Neutrophil (primary cell): Measurements from ENCODE around the gene GNPTG.

Experiments
- H3K27ac ChIP-seq: fragments of 200-600 bp; sonication (generic); 2 replicates; pipeline ENCODE4 v1.5.1; 2016; ENCODE audit warnings: mild to moderate bottlenecking, moderate library complexity
- H3K27me3 ChIP-seq: fragments of 200-600 bp; sonication (generic); 2 replicates; pipeline ENCODE4 v1.6.0; 2016; ENCODE audit warnings: mild to moderate bottlenecking
- H3K36me3 ChIP-seq: fragments of 200-600 bp; sonication (generic); 2 replicates; pipeline ENCODE4 v1.5.1; 2017
- H3K4me1 ChIP-seq, 2 experiments: fragments of 200-600 bp in 1 of 2; sonication (generic) in 1 of 2; 1 replicate in 1 of 2; 2 replicates in 1 of 2; pipeline versions ENCODE4 v1.5.1 to v1.6.1; 2013 to 2016; ENCODE audit warnings: low read depth in 1 of 2, low read length in 1 of 2, mild to moderate bottlenecking in 1 of 2, moderate library complexity in 1 of 2; ENCODE audit not compliant: control insufficient read depth in 1 of 2, insufficient read depth in 1 of 2
- H3K4me3 ChIP-seq, 2 experiments: fragments of 200-600 bp in 1 of 2; sonication (generic) in 1 of 2; 1 replicate in 1 of 2; 2 replicates in 1 of 2; pipeline ENCODE4 v1.5.1; 2013 to 2016; ENCODE audit warnings: low read depth in 1 of 2, low read length in 1 of 2, mild to moderate bottlenecking in 1 of 2, moderate library complexity in 1 of 2
- H3K9me3 ChIP-seq: fragments of 200-600 bp; sonication (generic); 2 replicates; pipeline ENCODE4 v1.5.1; 2016
- CTCF ChIP-seq: fragments of 200-600 bp; sonication (generic); IDR thresholded peaks from 2 replicates; pipeline ENCODE4 v1.5.1; 2016; ENCODE audit warnings: antibody characterized with exemption

GNPTG gene

DNA sequence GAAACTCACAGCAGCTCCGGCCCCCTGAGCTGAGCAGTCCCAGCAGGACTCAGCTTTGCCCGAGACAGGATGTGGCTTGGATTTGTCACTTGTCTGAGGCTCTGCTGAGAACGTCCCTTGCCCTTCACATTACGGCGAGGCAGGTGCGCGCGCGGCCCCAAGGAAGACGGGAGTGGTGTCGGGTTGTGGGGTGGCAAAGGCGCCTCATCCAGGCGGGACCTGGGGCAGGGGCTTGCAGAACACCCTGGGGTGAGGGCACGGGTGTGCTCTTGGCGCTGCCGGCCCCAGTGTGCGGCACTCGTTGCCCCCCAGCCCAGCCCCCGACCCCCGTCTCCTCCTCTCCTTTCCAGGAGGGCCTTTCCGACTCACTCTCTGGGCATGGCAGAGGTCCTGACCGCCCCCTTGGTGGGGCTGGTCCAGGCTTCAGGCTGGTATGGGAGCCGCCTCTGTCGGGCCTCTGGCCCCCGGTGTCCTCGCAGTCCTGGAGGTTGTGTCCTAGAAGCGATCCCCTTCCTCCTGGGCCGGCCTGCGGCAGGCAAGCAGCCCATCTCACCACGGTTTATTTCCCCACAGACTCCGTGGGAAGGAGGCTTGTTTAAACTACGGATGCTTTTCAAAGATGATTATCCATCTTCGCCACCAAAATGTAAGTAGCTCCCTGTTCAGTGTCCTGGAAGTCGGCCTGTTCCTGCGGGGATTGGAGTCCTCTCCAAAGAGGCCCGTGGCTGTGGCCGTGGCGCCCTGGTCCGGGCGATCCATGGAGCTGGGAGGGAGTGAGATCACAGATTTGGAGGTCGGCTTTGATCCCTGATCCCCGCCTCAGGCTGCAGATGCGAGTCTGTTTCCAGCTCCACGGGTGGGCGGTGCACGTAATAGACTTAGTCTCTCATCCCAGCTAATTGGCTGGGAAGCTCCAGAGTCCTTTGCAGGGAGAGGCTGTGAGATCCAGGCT lies 36.4 kb upstream of the GNPTG start:
- H3K27ac ChIP-seq: no peak overlapping the region
- peaks cover 78% of the 10 kb centered on the region for H3K36me3 ChIP-seq
- H3K4me3 ChIP-seq: no peak overlapping the region
- TF ChIP-seq CTCF: no peak
- no peaks in the 10 kb centered on the region for H3K9me3 ChIP-seq
- H3K27me3 ChIP-seq: no peaks in the 10 kb centered on the region
- peaks cover 20 to 23% of the 10 kb centered on the region in 2 experiments for H3K4me1 ChIP-seq

DNA sequence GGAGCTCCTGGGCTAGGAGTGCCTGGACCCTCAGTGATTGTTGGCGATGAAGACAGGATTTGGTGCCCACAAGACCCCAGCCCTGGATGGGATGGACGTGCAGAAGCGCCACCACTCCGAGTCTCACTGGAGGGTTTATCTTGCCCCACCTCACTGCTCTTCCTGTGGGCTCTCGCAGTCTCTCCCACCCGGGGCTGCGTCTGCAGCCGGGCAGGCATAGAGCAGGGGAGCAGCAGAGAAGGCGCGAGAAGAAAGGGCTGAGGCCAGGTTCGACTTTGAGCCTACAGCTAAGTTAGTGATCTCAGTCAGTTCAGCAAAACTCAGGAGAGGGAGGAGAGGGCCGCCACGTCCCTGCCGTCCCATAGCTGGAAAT lies 35.7 kb upstream of the GNPTG start:
- TF ChIP-seq CTCF: no peak
- Histone ChIP-seq H3K27me3 (no peaks in the 10 kb centered on the region), H3K36me3 (peaks cover 85% of the 10 kb centered on the region), H3K9me3 (no peaks in the 10 kb centered on the region), H3K4me3 (no peak overlapping the region), H3K27ac (no peak overlapping the region), H3K4me1 (peaks cover 14 to 16% of the 10 kb centered on the region in 2 experiments)

DNA sequence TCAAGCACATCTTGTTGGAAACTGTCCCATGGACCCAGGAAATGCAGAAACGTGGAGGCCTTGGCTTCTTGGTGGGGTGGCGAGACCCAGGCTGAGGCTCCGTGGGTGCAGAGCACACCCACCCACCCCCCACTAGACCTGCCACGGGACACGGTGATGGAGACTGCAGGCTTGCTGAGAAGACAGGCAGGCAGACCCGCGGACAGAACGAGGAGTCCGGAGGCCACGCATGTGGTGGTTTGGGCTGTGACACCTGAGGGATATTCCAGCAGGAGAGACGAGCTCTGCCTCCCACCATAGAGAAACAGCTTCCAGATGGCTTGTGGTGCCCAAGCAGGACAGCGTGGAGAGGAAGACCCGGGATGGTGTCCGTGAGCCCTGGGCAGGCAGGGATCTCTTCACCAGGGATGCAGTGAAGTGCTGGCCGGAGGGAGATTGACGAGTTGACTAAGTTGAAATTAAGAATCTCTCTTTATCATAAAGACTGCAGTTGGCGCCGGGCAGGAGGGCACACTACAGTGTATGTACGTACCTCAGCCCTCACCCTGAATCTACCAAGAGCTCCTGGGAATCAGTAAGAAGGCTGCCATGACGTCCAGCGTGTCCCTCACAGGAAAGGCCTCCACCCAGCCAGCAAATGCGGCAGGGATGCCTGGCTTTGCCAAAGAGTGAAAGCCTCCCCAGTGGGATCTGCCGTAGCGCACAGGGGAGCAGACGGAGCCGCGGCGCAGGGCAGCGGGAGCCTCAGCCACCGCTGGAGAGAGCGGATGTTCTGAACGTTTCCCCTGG lies 34.1 kb upstream of the GNPTG start:
- H3K27me3 ChIP-seq: no peaks in the 10 kb centered on the region
- H3K36me3 ChIP-seq: peaks cover 93% of the 10 kb centered on the region
- no peaks in the 10 kb centered on the region for H3K9me3 ChIP-seq
- H3K27ac ChIP-seq: no peak overlapping the region
- H3K4me3 ChIP-seq: no peak overlapping the region
- no peak for TF ChIP-seq CTCF
- no peaks in the 10 kb centered on the region for H3K4me1 ChIP-seq

GRCh38 chr16:1318268-1318545 lies 33.5 kb upstream of the GNPTG start:
- Histone ChIP-seq H3K4me3 (no peak overlapping the region), H3K9me3 (no peaks in the 10 kb centered on the region), H3K4me1 (no peaks in the 10 kb centered on the region), H3K36me3 (peaks cover 92% of the 10 kb centered on the region), H3K27ac (no peak overlapping the region), H3K27me3 (no peaks in the 10 kb centered on the region)
- no peak for TF ChIP-seq CTCF

DNA sequence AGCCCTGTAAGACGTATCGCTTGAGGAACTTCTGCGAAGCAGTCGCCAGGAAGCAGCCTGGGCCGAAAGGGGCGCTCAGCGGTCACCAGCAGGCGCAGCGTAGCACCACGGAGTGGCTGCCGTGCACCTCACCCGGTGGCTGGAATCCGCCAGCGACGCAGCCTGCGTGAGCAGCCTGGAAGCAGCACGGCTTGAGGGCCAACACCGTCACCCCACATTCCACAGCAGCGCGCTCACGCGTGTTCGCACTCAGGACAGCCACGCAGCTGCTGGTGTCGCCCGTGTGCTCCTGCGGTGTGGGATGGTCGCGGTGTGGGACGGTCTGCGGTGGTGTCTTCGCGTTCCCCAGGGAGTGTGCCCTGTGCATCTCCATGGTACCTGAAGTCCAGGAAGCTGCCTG lies 32.7 kb upstream of the GNPTG start:
- Histone ChIP-seq H3K27me3 (no peaks in the 10 kb centered on the region), H3K36me3 (peaks cover 94% of the 10 kb centered on the region), H3K9me3 (no peaks in the 10 kb centered on the region), H3K4me3 (no peak overlapping the region), H3K27ac (no peak overlapping the region), H3K4me1 (no peaks in the 10 kb centered on the region)
- TF ChIP-seq CTCF: no peak
